DMS114 treated with DMSO at 0.1 percent for 48 hours (cell line): ENCODE data around the gene NTRK2.

ENCODE experiments used
- DNase-seq: peaks from one replicate; lab custom pipeline; 2025; ENCODE audit not compliant: unreplicated experiment; lab: John Stamatoyannopoulos, UW

The NTRK2 gene

GRCh38 chr9:84815554-84815953, 146.0 kb downstream of the NTRK2 start:
- DNase-seq, result no peak

DNA sequence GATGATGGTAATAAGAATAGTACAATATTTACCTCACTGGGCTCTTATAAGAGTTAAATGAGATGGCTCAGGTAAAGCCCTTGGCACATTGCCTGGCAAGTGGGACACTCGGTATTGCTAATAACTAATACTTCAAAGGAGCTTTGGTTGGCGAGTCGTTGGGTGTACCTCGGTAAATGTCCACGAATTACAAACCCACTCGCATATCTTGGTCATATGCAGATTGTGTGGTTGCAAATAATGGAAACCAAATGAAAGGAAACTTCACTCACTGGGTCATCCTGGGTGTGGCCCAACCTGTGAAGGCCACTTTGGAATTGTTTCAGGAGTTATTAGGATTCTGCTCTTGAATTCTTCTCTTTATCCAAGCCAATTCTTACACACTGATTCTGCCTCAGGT, 147.5 kb downstream of the NTRK2 start:
- no peak for DNase-seq

GRCh38 chr9:84818791-84819190, 149.3 kb downstream of the NTRK2 start:
- DNase-seq, result no peak

DNA sequence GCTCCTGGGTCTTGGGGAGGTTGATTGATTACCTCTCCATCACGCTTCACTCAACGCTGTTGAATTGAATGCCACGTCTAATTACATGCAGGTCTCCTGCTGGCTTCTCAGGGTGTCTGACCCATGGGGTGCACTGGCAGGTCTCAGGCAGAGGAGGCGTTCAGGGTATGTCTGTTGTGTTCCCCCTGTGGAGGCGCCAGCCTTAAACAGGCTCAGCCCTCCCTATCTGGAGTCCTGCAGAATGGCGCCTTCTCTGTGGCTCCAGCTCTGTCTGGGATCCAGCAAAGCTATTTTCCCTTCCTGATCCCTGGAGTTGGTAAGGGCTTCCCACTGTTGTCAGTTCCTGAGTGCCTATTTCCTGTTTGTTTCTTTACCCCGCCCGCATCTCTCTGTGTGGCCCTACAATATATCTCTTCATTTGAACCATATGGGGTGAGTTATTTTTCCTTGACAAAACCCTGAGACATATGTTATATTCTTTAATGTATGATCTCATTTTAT, 150.0 kb downstream of the NTRK2 start:
- DNase-seq, result no peak

- no peak for DNase-seq
These were observed 151.9 kb downstream of the NTRK2 start for GRCh38 chr9:84821431-84821830.

DNA sequence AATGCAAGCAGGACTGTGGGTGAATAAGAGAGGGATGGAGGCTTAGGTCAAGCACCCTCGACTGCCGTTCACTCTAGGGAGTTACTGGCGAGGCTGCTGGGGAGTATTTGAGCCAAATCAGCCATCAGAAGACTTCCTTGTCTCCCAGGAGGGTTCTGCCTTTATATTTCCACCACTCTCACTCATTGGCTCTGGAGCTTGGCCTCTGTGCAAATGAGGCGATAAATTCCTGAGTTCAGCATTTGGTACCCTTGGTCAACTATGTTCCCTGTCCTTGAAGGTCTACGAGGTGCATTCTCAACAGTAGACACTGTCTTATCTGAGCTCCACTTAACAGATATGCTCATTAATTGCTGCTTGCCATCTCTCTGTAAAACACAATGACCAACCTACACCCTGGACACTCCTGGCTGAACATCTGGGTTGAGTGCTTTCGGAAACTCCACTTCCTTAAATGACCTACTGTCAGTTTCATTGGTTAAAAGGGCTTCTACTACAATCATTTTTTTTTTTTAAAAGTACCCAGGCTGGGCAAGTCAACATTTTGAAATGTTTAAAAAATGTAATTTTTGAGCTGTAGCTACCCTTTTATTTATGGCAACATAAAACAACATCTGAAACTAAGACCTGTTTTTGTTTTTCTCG, 153.2 kb downstream of the NTRK2 start:
- no peak for DNase-seq

GRCh38 chr9:84823421-84824271, 154.1 kb downstream of the NTRK2 start:
- no peak for DNase-seq

GRCh38 chr9:84827216-84827765, 157.8 kb downstream of the NTRK2 start:
- no peak for DNase-seq

DNA sequence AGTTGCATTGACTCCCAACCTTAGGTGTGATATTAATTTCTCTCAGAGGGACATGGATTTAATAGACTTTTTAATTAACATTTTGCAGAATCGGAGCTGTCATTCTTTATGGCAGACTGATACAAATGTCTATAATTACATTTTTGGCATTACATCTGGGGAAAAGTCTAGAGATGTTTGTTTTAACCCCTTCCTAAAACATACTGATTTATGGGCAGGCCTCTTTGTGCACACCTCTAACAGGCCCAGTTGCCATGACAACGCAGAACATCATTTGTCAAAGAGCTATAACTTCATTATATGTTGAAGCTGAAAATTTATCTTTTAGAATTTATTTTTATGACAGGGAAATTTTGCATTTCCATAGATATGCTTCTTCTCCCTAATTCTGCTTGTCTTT, 158.5 kb downstream of the NTRK2 start:
- DNase-seq, result no peak

DNA sequence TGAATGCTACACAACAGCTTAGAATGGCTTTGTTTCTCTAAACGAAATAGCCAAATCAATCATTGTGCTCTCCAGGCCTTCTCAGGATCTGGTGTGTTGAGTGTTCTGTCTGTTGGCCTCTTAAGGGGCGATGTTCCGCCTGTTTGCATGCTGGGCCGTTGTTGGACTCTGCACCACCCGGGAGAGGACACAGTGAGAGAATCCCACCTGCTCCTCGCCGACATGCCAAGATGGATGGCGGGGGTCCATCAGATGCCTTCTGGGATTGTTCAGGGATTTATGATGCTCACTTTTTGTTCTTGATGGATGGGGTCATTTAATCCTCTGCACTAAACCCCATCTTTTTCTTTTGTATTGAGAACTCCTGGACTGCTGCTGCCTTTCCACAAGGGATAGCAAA, 159.9 kb downstream of the NTRK2 start:
- DNase-seq, result no peak

DNA sequence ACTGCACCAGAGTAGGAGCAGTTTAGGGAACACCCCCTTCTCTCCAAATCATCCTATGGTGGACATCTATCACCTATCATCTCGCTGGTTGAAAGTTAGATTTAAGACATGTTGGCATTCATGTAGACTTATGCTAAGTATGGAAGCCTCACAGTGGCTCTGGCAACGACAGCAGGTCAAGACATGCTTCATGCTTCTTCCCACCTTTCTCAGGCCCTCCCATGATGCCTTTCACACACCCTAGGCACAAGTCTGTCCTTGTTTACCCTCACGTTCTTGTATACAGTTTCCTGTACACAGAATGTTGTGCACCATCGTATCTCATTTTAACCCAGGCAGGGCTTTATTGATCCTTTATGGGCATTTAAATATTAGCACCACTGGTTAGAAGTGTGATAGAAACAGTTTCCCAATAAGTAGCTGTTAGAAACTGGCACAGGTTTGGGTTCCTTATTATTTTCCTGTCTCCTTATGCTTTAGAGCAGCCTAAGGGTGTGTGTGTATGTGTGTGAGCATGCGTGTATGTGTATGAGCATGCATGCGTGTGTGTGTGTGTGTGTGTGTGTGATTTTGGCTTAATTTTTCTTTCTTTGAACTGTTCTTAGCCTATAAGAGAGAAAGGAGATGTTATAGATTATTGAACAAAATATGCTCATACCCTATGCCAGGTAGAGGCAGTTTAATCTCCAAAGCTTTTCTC, 160.6 kb downstream of the NTRK2 start:
- no peak for DNase-seq

GRCh38 chr9:84831377-84831776, 161.8 kb downstream of the NTRK2 start:
- DNase-seq, result no peak

DNA sequence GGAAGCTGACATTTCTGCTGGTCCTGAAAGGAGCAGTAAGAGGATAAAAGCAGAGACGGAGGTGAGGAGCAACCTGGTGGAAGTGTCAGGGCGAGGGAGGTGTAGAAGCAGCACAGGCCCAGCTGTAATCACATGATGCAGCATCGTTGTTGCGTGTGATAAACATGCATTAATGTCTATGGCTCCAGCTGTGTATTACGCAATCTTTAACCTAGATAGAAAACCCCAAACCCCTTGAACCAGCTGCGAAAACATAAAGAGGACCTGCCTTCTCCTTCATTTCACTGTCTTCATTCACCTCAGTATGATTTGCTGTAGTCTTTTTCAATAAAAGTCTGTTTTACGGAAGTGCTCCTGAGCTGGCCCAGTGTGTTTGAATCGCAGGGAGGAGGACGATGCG, 162.9 kb downstream of the NTRK2 start:
- DNase-seq, result no peak

DNA sequence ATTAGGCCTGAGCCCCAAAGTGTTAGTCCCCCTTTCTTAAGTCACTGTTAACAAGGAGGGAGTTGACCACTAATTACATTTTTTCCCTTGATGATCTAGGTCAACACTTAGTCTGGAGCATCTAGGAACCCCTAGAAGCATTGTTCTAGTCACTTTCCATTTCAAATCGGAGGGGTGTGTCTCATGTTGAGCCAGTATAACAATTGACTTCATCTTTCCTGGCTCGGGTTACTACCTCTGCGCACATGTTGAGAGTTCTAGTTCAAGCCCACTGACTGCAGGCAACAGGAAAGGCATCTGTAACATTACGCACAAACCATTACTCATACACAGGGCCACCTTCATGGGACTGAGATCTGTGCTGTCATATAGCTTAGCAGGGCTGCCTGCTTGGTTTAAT, 164.9 kb downstream of the NTRK2 start:
- DNase-seq, result no peak

DNA sequence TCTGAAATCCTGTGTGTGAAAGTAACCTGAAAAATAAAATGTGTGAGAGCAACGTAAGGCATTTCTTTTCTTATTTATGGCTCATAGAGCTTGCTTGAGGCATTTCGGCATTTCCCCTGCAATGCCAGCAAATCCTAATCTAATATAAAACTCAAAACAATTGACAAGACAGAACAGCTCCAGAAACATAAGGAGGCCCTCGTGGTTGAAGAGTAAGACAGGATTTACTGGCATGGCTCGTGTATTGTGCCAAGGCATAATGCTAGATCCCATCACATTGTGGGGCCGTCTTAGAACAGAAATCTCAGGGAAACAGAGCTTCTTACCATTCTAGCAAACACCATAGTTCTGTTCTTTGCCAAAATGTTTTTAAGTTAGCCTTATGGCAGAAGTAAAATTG, 166.2 kb downstream of the NTRK2 start:
- no peak for DNase-seq

DNA sequence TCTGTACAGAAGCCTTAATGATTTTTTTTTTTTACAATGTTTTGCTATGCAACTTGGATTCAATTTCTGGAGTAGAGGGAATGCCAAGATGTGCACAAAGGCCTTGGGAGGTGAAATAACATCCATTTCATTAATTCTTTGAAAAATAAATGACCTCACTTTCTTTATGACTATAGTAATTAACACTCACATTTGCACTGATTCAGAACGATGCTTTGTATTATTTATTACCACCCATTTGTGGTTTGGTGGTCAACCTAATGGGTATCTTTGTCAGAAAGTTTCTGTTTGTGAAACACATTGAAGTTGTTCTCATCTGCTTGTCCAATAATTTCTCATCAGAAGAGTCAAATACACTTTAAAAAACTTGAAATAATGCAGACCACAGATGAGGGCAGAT, 169.3 kb downstream of the NTRK2 start:
- DNase-seq, result no peak

GRCh38 chr9:84839541-84839940, 170.0 kb downstream of the NTRK2 start:
- no peak for DNase-seq

DNA sequence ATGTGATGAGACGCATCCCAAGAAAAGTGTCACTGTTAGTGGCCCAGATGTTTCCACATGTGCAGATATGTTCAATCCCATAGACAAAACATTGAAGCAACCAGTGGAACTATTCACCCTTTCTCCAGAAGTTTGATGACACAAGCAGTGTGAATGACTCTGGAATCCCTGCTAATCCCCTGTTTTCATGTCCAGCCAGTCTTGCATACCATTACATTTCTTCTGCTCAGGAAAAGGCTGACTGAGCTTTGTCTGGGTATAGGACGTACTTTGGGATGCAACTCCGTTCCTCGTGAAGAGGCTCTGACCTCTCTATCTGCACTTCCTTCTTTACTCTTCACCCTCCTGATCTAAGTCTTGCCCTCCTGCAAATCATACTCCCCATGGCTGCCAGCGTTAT, 172.4 kb downstream of the NTRK2 start:
- DNase-seq, result no peak

DNA sequence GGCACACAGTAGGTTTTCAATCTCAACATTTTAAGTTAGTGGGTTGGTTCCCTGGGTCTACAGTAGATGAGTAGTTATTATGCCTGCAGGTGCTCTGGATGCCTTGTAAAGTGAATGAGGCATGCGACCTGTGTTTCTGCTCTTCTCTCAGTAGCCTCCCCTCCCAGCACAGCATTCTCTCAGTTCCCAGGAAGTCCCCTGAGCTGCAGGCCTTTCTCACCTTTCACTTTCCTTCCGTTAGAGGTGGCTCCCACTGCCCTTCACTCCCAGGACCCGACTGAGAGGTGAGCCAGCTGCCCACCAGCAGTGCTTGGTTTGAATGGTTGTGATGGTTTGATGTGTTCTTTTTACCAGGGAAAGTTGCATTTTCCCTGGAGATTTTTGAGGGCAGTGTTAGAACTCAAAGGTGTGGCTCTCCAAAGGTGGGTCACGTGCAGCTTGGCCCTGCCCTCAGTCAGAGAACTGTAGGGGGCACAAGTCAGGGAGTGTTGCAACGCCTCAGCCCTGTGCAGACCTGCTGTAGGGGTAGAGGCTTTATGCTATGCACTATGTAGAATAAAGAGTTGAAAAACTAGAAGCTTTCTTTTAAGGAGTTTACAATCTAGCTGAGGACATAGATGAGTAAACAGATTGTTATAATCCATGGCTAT, 173.8 kb downstream of the NTRK2 start:
- no peak for DNase-seq

- DNase-seq, result no peak
These were observed 176.7 kb downstream of the NTRK2 start for GRCh38 chr9:84845956-84846900.
